HCT116 (cell line): ENCODE results near the gene PLGLB1. TPM values are rescaled to one million over a fixed set of nuclear protein-coding genes. Genes with fewer than 3 reads are reported as not detected.
"Not testable (repeated sequence)": the region's sequence is repeated elsewhere in the genome, so short reads cannot be mapped to it uniquely, and the experiment has no call there.

Source experiments
- ATAC-seq: fragments of 200-7000 bp; cut with Tn5 transposase; 2 replicates; pipeline ENCODE4 v1.9.1; 2020; ENCODE audit warnings: mild to moderate bottlenecking, moderate library complexity
- BruUV-seq: library from RNA; stranded (reverse); fragments of 400-500 nt; replicated peaks from 2 replicates; lab custom pipeline; 2021; lab: Mats Ljungman, UMichigan
- CTCF ChIA-PET: fragments of 300-600 bp; sonication (Branson Sonifier 250); formaldehyde crosslinking; loops from one replicate; lab custom pipeline; 2021; ENCODE audit warnings: antibody characterized with exemption; lab: Charles Lee
- POLR2A ChIA-PET: fragments of 300-600, 350-600 bp; sonication (Branson Sonifier 250); formaldehyde crosslinking; loops from one replicate; lab custom pipeline; 2021; ENCODE audit warnings: antibody characterized with exemption; lab: Charles Lee
- RAD21 ChIA-PET, 2 experiments: fragments of 300-600 bp; sonication (Branson Sonifier 250); formaldehyde crosslinking; loops; one replicate each; lab custom pipeline; 2023; ENCODE audit warnings: low total read pairs in 2 of 2; ENCODE audit not compliant: uncharacterized antibody in 2 of 2, unreplicated experiment in 2 of 2, low non-redundant PET in 1 of 2; lab: Charles Lee
- DNase-seq: peaks from one replicate; pipeline ENCODE4 v3.0.0-alpha.2; 2010; ENCODE audit warnings: low read depth, low spot score
- H2AFZ ChIP-seq: fragments of 200-600 bp; shearing (Covaris generic), sonication (generic); 2 replicates; pipeline ENCODE4 v1.6.1; 2017; ENCODE audit warnings: low read depth, mixed run types, mixed read lengths, antibody characterized with exemption, low read length; ENCODE audit not compliant: poor library complexity, severe bottlenecking
- H3K27ac ChIP-seq: 2 replicates; pipeline ENCODE4 v1.5.1; 2012; ENCODE audit warnings: low read depth, low read length
- H3K27me3 ChIP-seq: fragments of 200-600 bp; sonication (generic); 2 replicates; pipeline ENCODE4 v1.6.1; 2016; ENCODE audit warnings: mixed run types, low read length, mixed read lengths; ENCODE audit not compliant: insufficient read depth
- H3K36me3 ChIP-seq, 2 experiments: fragments of 200-500 bp in 1 of 2; fragments of 200-600 bp in 1 of 2; sonication (Bioruptor generic) in 1 of 2; sonication (generic) in 1 of 2; 2 replicates each; pipeline versions ENCODE4 v1.5.1 to v1.6.1; 2014 to 2016; ENCODE audit warnings: low read length in 2 of 2, inconsistent platforms in 1 of 2, mixed read lengths in 1 of 2, mixed run types in 1 of 2; ENCODE audit not compliant: insufficient read depth in 2 of 2, control insufficient read depth in 1 of 2
- H3K4me1 ChIP-seq, 2 experiments: fragments of 200-600 bp in 1 of 2; sonication (generic) in 1 of 2; 2 replicates each; pipeline versions ENCODE4 v1.5.1 to v1.6.1; 2012 to 2017; ENCODE audit warnings: low read length in 2 of 2, inconsistent platforms in 1 of 2, mild to moderate bottlenecking in 1 of 2, mixed read lengths in 1 of 2, mixed run types in 1 of 2, moderate library complexity in 1 of 2; ENCODE audit not compliant: insufficient read depth in 2 of 2, control insufficient read depth in 1 of 2
- H3K4me2 ChIP-seq: fragments of 200-600 bp; sonication (generic); 2 replicates; pipeline ENCODE4 v1.6.1; 2017; ENCODE audit warnings: mixed run types, low read length, mixed read lengths
- H3K4me3 ChIP-seq, 2 experiments: fragments of 200-600 bp in 1 of 2; sonication (generic) in 1 of 2; replicated peaks in 1 of 2; 2 replicates each; pipeline ENCODE4 v1.5.1; 2011 to 2016; ENCODE audit warnings: low read length in 2 of 2, control low read depth in 1 of 2, low read depth in 1 of 2, mild to moderate bottlenecking in 1 of 2, mixed read lengths in 1 of 2, mixed run types in 1 of 2
- H3K79me2 ChIP-seq: fragments of 200-600 bp; sonication (generic); 2 replicates; pipeline ENCODE4 v1.6.1; 2017; ENCODE audit warnings: mild to moderate bottlenecking, mixed run types, low read length, moderate library complexity, mixed read lengths; ENCODE audit not compliant: insufficient read depth
- H3K9ac ChIP-seq: fragments of 200-600 bp; sonication (generic); 2 replicates; pipeline ENCODE4 v1.6.1; 2016; ENCODE audit warnings: low read length, mixed read lengths
- H3K9me2 ChIP-seq: fragments of 200-600 bp; sonication (generic), shearing (Covaris generic); 2 replicates; pipeline ENCODE4 v1.6.1; 2017; ENCODE audit warnings: mixed run types, mild to moderate bottlenecking, moderate library complexity; ENCODE audit not compliant: insufficient read depth
- H3K9me3 ChIP-seq, 2 experiments: fragments of 200-500 bp in 1 of 2; fragments of 200-600 bp in 1 of 2; sonication (Bioruptor generic) in 1 of 2; sonication (generic) in 1 of 2; 2 replicates each; pipeline ENCODE4 v1.6.1; 2014 to 2017; ENCODE audit warnings: low read length in 2 of 2, mixed read lengths in 2 of 2, inconsistent platforms in 1 of 2, low read depth in 1 of 2, mild to moderate bottlenecking in 1 of 2, mixed run types in 1 of 2, moderate library complexity in 1 of 2; ENCODE audit not compliant: control insufficient read depth in 1 of 2, insufficient read depth in 1 of 2
- H4K20me1 ChIP-seq: fragments of 200-600 bp; sonication (generic), shearing (Covaris generic); 2 replicates; pipeline ENCODE4 v1.6.1; 2017; ENCODE audit warnings: mixed run types, mild to moderate bottlenecking, moderate library complexity; ENCODE audit not compliant: insufficient read depth
- intact Hi-C: fragments of 100-400 bp; cut with micrococcal nuclease; formaldehyde crosslinking; loops from 2 replicates; pipeline ENCODE4 v1.10.0; 2022
- total RNA-seq: library from RNA; stranded (reverse); gene quantifications from one replicate; pipeline ENCODE4 v1.2.1, GENCODE V29; 2021; ENCODE audit not compliant: unreplicated experiment

PLGLB1 gene
- total RNA-seq, 1 experiment from 2014 or later, result 1.3 TPM

GRCh38 chr2:87004398-87004797, 17.2 kb downstream of the PLGLB1 start:
- DNase-seq, H3K9me3 ChIP-seq, H3K36me3 ChIP-seq, H3K4me3 ChIP-seq, intact Hi-C loops, RAD21 ChIA-PET, BruUV-seq, H3K9me2 ChIP-seq, H3K9ac ChIP-seq, H3K79me2 ChIP-seq, H3K4me1 ChIP-seq, H3K27me3 ChIP-seq, POLR2A ChIA-PET, H3K4me2 ChIP-seq, H3K27ac ChIP-seq, CTCF ChIA-PET, ATAC-seq, H2AFZ ChIP-seq, H4K20me1 ChIP-seq: not testable (repeated sequence)

Other genes with a start within 250 kb of the PLGLB1 start
- 0.76 TPM for gene CD8A, start 230.9 kb downstream of the PLGLB1 start, total RNA-seq
- gene CD8B, start 160.0 kb downstream of the PLGLB1 start, total RNA-seq, result 0.47 TPM
- 0.32 TPM for gene RGPD1, start 79.7 kb downstream of the PLGLB1 start, total RNA-seq